CD4-positive, alpha-beta T cell (primary cell): Measurements from ENCODE around the gene RADIL. TPM values are rescaled to one million over a fixed set of nuclear protein-coding genes. Genes with fewer than 3 reads are reported as not detected.

Experiments used
- ATAC-seq: fragments of 200-7000 bp; cut with Tn5 transposase; one replicate; pipeline ENCODE4 v1.10.0; 2022; ENCODE audit warnings: mild to moderate bottlenecking; ENCODE audit not compliant: poor library complexity
- CTCF ChIA-PET: fragments of 350-600 bp; sonication (Branson Sonifier 250); formaldehyde crosslinking; loops from one replicate; lab custom pipeline; 2021; ENCODE audit warnings: antibody characterized with exemption, inconsistent platforms; lab: Charles Lee
- POLR2A ChIA-PET: fragments of 350-600 bp; sonication (Branson Sonifier 250); formaldehyde crosslinking; loops from one replicate; lab custom pipeline; 2021; ENCODE audit warnings: antibody characterized with exemption, inconsistent platforms; lab: Charles Lee
- DNase-seq, 14 experiments: peaks; one replicate each; pipeline ENCODE4 v3.0.0-alpha.2; 2013 to 2020; ENCODE audit warnings: mixed read lengths in 2 of 14
- H3K27ac ChIP-seq, 2 donors: one replicate each; pipeline versions ENCODE4 v1.5.1 to v1.7.0; 2013; ENCODE audit warnings: low read length in 2 of 2, low read depth in 1 of 2, mild to moderate bottlenecking in 1 of 2
- H3K27me3 ChIP-seq, 2 experiments: 1 replicate in 1 of 2; 2 replicates in 1 of 2; pipeline versions ENCODE4 v1.6.1 to v1.7.0; 2013; ENCODE audit warnings: low read length in 2 of 2, control low read depth in 1 of 2, mild to moderate bottlenecking in 1 of 2, moderate library complexity in 1 of 2; ENCODE audit not compliant: insufficient read depth in 2 of 2, control insufficient read depth in 1 of 2
- H3K36me3 ChIP-seq: one replicate; pipeline ENCODE4 v1.6.1; 2013; ENCODE audit warnings: low read length, control low read depth; ENCODE audit not compliant: insufficient read depth
- H3K4me1 ChIP-seq: one replicate; pipeline ENCODE4 v1.6.1; 2013; ENCODE audit warnings: low read length, control low read depth; ENCODE audit not compliant: insufficient read depth
- H3K4me3 ChIP-seq: one replicate; pipeline ENCODE4 v1.5.1; 2013; ENCODE audit warnings: mild to moderate bottlenecking, low read length, moderate library complexity
- H3K9me3 ChIP-seq, 2 experiments: 1 replicate in 1 of 2; 2 replicates in 1 of 2; pipeline versions ENCODE4 v1.6.1 to v1.7.0; 2013; ENCODE audit warnings: low read length in 2 of 2, mild to moderate bottlenecking in 2 of 2, control low read depth in 1 of 2, moderate library complexity in 1 of 2; ENCODE audit not compliant: control insufficient read depth in 1 of 2, insufficient read depth in 1 of 2
- H3K27ac Mint-ChIP-seq: one replicate; pipeline ENCODE4 v1.8.0; 2020; ENCODE audit warnings: mixed read lengths
- H3K27me3 Mint-ChIP-seq: one replicate; pipeline ENCODE4 v1.8.0; 2021; ENCODE audit warnings: mixed read lengths
- H3K36me3 Mint-ChIP-seq: one replicate; pipeline ENCODE4 v1.8.0; 2021; ENCODE audit warnings: low read depth, mixed read lengths
- H3K4me1 Mint-ChIP-seq: one replicate; pipeline ENCODE4 v1.8.0; 2021; ENCODE audit warnings: low read depth, mixed read lengths
- H3K4me3 Mint-ChIP-seq: one replicate; pipeline ENCODE4 v1.8.0; 2020; ENCODE audit warnings: mild to moderate bottlenecking, mixed read lengths
- H3K9me3 Mint-ChIP-seq: one replicate; pipeline ENCODE4 v1.8.0; 2020; ENCODE audit warnings: mixed read lengths
- CTCF ChIP-seq: fragments of 200-600 bp; IDR thresholded peaks from one replicate; pipeline ENCODE4 v1.8.0; 2022; ENCODE audit warnings: antibody characterized with exemption, mild to moderate bottlenecking
- intact Hi-C, 2 experiments: fragments of 100-400 bp; cut with DNase I in 1 of 2; cut with micrococcal nuclease in 1 of 2; formaldehyde crosslinking; loops; one replicate each; pipeline versions ENCODE4 v1.15.1 to v1.9.0; 2023 to 2025; cut with DNase I, micrococcal nuclease
- total RNA-seq, 174 experiments: library from RNA in 2 of 174; stranded (reverse) in 2 of 174; gene quantifications; one replicate each; pipeline ENCODE4 v1.2.3 and lab custom pipeline; 2021 to 2026

Gene RADIL
- total RNA-seq, 2 experiments from 2014 or later: not detected

- H3K36me3 Mint-ChIP-seq: peaks cover 31% of the 10 kb centered on the region
- H3K4me1 Mint-ChIP-seq: peaks cover 49% of the 10 kb centered on the region
- H3K27ac Mint-ChIP-seq: peak overlapping the region; percentile 100
- H3K27me3 ChIP-seq: no peaks in the 10 kb centered on the region
- TF ChIP-seq CTCF: no peak
- peak overlapping the region; percentile 99 for H3K4me3 ChIP-seq
- POLR2A ChIA-PET: interaction anchor here (0.8 to 2.7 kb wide), 29 partner anchors 8 to 1683 kb away, joined by 3 to 67 read pairs (median 5); partner anchors contain the start of genes FOXK1, RADIL, RBAK and WIPI2
- H3K4me3 Mint-ChIP-seq: peak overlapping the region; percentile 100
- no peaks in the 10 kb centered on the region for H3K27me3 Mint-ChIP-seq
- DNase-seq (peak; percentile 31 to 80 (median 51)), ATAC-seq (peak; percentile 45)
- H3K9me3 ChIP-seq: no peaks in the 10 kb centered on the region
- H3K27ac ChIP-seq: peak overlapping the region; percentile 96
- peaks cover 41% of the 10 kb centered on the region for H3K4me1 ChIP-seq
- no peaks in the 10 kb centered on the region for H3K9me3 Mint-ChIP-seq
- CTCF ChIA-PET: interaction anchor here (0.8 to 4.8 kb wide), 5 partner anchors 16 to 198 kb away, joined by 3 to 23 read pairs (median 3); no protein-coding TSS in a partner anchor
- intact Hi-C loops: loop anchor here (1.0 to 2.0 kb wide), 4 partner anchors 15 to 135 kb away; no protein-coding TSS in a partner anchor
- H3K36me3 ChIP-seq: peaks cover 15% of the 10 kb centered on the region
Observed at GRCh38 chr7:4775848-4776623, 107.5 kb downstream of the RADIL start.

DNA sequence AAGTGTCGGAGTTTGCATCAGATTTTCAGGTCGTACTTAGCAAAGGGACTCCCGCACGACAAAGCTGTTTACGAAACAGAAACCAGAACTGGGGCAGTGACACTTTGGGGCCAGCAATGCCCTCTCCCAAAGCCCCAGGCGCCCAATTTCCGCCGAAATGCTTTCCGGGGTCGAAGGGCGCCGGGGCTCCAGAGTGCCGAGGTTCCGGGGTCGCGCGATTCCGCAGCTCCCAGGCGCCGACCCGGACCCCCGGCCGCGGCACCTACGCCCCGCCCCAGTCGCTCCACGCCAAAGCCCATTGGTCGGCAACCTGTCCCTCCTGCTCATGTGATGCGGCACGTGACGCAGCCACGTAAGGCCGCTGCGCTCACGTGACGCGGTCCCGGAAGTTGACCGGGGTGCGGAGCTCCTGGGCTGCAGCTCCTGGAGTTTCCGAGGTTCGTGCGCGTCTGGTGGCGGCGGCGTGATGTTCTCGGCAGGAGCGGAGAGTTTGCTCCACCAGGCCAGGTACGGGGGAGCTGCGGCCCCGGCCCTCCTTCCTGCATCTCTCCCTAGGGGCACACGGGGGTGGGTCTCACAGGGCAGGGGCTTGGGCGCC lies 108.2 kb downstream of the RADIL start, which contains the start of gene AP5Z1:
TSS of gene AP5Z1 (plus strand) at position 374 of the 598 bp plus-strand sequence. CDS start at position 467, 93 bp downstream.
- Histone ChIP-seq H3K27ac (peak within 1 kb of the TSS; percentile 96), H3K4me1 (peaks cover 41% of the 10 kb centered on the region), H3K9me3 (no peaks in the 10 kb centered on the region), H3K36me3 (peaks cover 11% of the 10 kb centered on the region), H3K27me3 (no peaks in the 10 kb centered on the region), H3K4me3 (peak within 1 kb of the TSS; percentile 99)
- intact Hi-C loops: loop anchor here (1.0 to 2.0 kb wide), 3 partner anchors 31 to 134 kb away; no protein-coding TSS in a partner anchor
- no peak for TF ChIP-seq CTCF
- DNase-seq (peak; percentile 86 to 99 (median 93)), ATAC-seq (peak; percentile 87)
- Mint-ChIP-seq H3K27me3 (no peaks in the 10 kb centered on the region), H3K4me3 (peak within 1 kb of the TSS; percentile 100), H3K27ac (peak within 1 kb of the TSS; percentile 100), H3K9me3 (no peaks in the 10 kb centered on the region), H3K36me3 (peaks cover 25% of the 10 kb centered on the region), H3K4me1 (peaks cover 49% of the 10 kb centered on the region)
- POLR2A ChIA-PET: interaction anchor here (0.7 to 2.7 kb wide), 34 partner anchors 9 to 1683 kb away, joined by 3 to 67 read pairs (median 4); partner anchors contain the start of genes FOXK1, RADIL, RBAK and WIPI2
- CTCF ChIA-PET: interaction anchor here (0.6 to 4.8 kb wide), 5 partner anchors 17 to 1575 kb away, joined by 3 to 23 read pairs (median 3); no protein-coding TSS in a partner anchor

GRCh38 chr7:4774658-4775249 lies 108.8 kb downstream of the RADIL start:
- Histone ChIP-seq H3K36me3 (peaks cover 8% of the 10 kb centered on the region), H3K27me3 (no peaks in the 10 kb centered on the region), H3K4me3 (peak overlapping the region; percentile 99), H3K27ac (peak overlapping the region; percentile 96), H3K4me1 (peaks cover 39% of the 10 kb centered on the region), H3K9me3 (no peaks in the 10 kb centered on the region)
- DNase-seq: peak in 2 of 14 experiments; percentile 34 to 65
- Mint-ChIP-seq H3K4me3 (peak overlapping the region; percentile 100), H3K9me3 (no peaks in the 10 kb centered on the region), H3K27ac (peak overlapping the region; percentile 100), H3K4me1 (peaks cover 49% of the 10 kb centered on the region), H3K27me3 (no peaks in the 10 kb centered on the region), H3K36me3 (peaks cover 25% of the 10 kb centered on the region)
- TF ChIP-seq CTCF: no peak
- ATAC-seq: peak; percentile 32
- ChIA-PET CTCF (interaction anchor here (0.6 to 4.8 kb wide), 5 partner anchors 16 to 1575 kb away, joined by 3 to 23 read pairs (median 3); no protein-coding TSS in a partner anchor), POLR2A (interaction anchor here (0.7 to 2.7 kb wide), 29 partner anchors 11 to 919 kb away, joined by 3 to 67 read pairs (median 4); partner anchors contain the start of genes FOXK1, RADIL, RBAK and WIPI2)
- intact Hi-C loops: loop anchor here (1.0 to 2.0 kb wide), 3 partner anchors 30 to 133 kb away; no protein-coding TSS in a partner anchor
